NB4 (cell line): ENCODE measurements around the gene NRXN3.

Experiments used
- DNase-seq: peaks from one replicate; pipeline ENCODE4 v3.0.0; 2010; ENCODE audit warnings: low read depth
- H3K4me3 ChIP-seq: one replicate; pipeline ENCODE4 v1.5.1; 2011; ENCODE audit warnings: mild to moderate bottlenecking, low read depth, low read length, moderate library complexity
- CTCF ChIP-seq: IDR thresholded peaks from one replicate; pipeline ENCODE4 v1.5.1; 2012; ENCODE audit warnings: low read depth, low read length
- MAX ChIP-seq: IDR thresholded peaks from 2 replicates; pipeline ENCODE4 v1.6.1; 2011; ENCODE audit warnings: low read depth, low read length
- MYC ChIP-seq: IDR thresholded peaks from 2 replicates; pipeline ENCODE4 v1.6.1; 2011; ENCODE audit warnings: low read depth, low read length
- POLR2A ChIP-seq: IDR thresholded peaks from 2 replicates; pipeline ENCODE4 v1.6.1; 2011; ENCODE audit warnings: mild to moderate bottlenecking; ENCODE audit not compliant: insufficient read length; ENCODE audit errors: extremely low read depth

NRXN3 gene

GRCh38 chr14:79197516-79197915 is 1027.3 kb downstream of the NRXN3 start:
- no peak for DNase-seq
- H3K4me3 ChIP-seq = no peak overlapping the region
- no peak for TF ChIP-seq MYC
- no peak for TF ChIP-seq POLR2A
- no peak for TF ChIP-seq MAX
- no peak for TF ChIP-seq CTCF

- DNase-seq = no peak
- TF ChIP-seq MYC = no peak
- no peak for TF ChIP-seq MAX
- no peak for TF ChIP-seq POLR2A
- no peak for TF ChIP-seq CTCF
Measured at GRCh38 chr14:79199217-79199616, 1029.0 kb downstream of the NRXN3 start.

GRCh38 chr14:79201564-79202207 is 1031.5 kb downstream of the NRXN3 start:
- no peak overlapping the region for H3K4me3 ChIP-seq
- no peak for TF ChIP-seq MAX
- TF ChIP-seq MYC = no peak
- TF ChIP-seq POLR2A = no peak
- TF ChIP-seq CTCF = no peak
- no peak for DNase-seq

More at GRCh38 chr14:79199217-79199616, 1029.0 kb downstream of the NRXN3 start:
- H3K4me3 ChIP-seq = no peak overlapping the region

- TF ChIP-seq MYC (no peak), MAX (no peak), POLR2A (no peak), CTCF (no peak)
Measured at GRCh38 chr14:79204591-79204990, 1034.4 kb downstream of the NRXN3 start.

GRCh38 chr14:79209418-79209817 is 1039.2 kb downstream of the NRXN3 start:
- TF ChIP-seq MAX (no peak), MYC (no peak), POLR2A (no peak), CTCF (no peak)
- H3K4me3 ChIP-seq = no peak overlapping the region

More at GRCh38 chr14:79204591-79204990, 1034.4 kb downstream of the NRXN3 start:
- H3K4me3 ChIP-seq = no peak overlapping the region
- DNase-seq = no peak

GRCh38 chr14:79225815-79226214 is 1055.6 kb downstream of the NRXN3 start:
- TF ChIP-seq POLR2A (no peak), MYC (no peak), MAX (no peak), CTCF (no peak)
- no peak for DNase-seq
- H3K4me3 ChIP-seq = no peak overlapping the region

More at GRCh38 chr14:79209418-79209817, 1039.2 kb downstream of the NRXN3 start:
- DNase-seq = no peak
